Measurements from ENCODE around the gene TEX14.

- TF ChIP-seq CTCF (IDR thresholded peaks at IDR 0.05), result no peak
- TF ChIP-seq POLR2A (IDR thresholded peaks at IDR 0.05), result no peak
Measured at GRCh38 chr17:58693208-58693607, 1.4 kb upstream of the TEX14 start.
